Neural cell (in vitro differentiated cells): ENCODE measurements around the gene CDK6. TPM values are rescaled to one million over a fixed set of nuclear protein-coding genes. Genes with fewer than 3 reads are reported as not detected.

Experiments
- H2AFZ ChIP-seq: fragments of 200-600, 300-800 bp; sonication (generic), shearing (Covaris generic); 2 replicates; pipeline ENCODE4 v1.6.0; 2014; ENCODE audit warnings: low read depth, mild to moderate bottlenecking, antibody characterized with exemption, low read length, moderate library complexity
- H3F3A ChIP-seq: fragments of 200-600 bp; shearing (Covaris generic); 2 replicates; pipeline ENCODE4 v1.6.1; 2016; ENCODE audit warnings: mild to moderate bottlenecking, moderate library complexity, mixed read lengths, antibody characterized with exemption, low read length; ENCODE audit not compliant: insufficient read depth, poor library complexity, severe bottlenecking
- H3K27ac ChIP-seq: fragments of 200-600, 300-800 bp; sonication (generic), shearing (Covaris generic); 2 replicates; pipeline ENCODE4 v1.5.1; 2014; ENCODE audit warnings: mild to moderate bottlenecking, low read length, moderate library complexity
- H3K27me3 ChIP-seq: fragments of 300-800, 200-600 bp; sonication (generic), shearing (Covaris generic); 2 replicates; pipeline ENCODE4 v1.6.0; 2014; ENCODE audit warnings: mild to moderate bottlenecking, low read depth, low read length, moderate library complexity; ENCODE audit not compliant: insufficient read depth
- H3K36me3 ChIP-seq: fragments of 300-800, 200-600 bp; sonication (generic), shearing (Covaris generic); 2 replicates; pipeline ENCODE4 v1.5.1; 2014; ENCODE audit warnings: mild to moderate bottlenecking, antibody characterized with exemption, low read length, moderate library complexity; ENCODE audit not compliant: insufficient read depth
- H3K4me2 ChIP-seq: fragments of 300-800, 200-600 bp; sonication (generic), shearing (Covaris generic); 2 replicates; pipeline ENCODE4 v1.6.0; 2014; ENCODE audit warnings: mild to moderate bottlenecking, low read length
- H3K4me3 ChIP-seq: fragments of 300-800, 200-600 bp; sonication (generic), shearing (Covaris generic); 2 replicates; pipeline ENCODE4 v1.5.1; 2014; ENCODE audit warnings: mild to moderate bottlenecking, low read length, moderate library complexity
- H3K79me2 ChIP-seq: fragments of 200-600 bp; shearing (Covaris generic); replicated peaks from 2 replicates; pipeline ENCODE4 v1.6.0; 2014; ENCODE audit warnings: mild to moderate bottlenecking, low read length, moderate library complexity; ENCODE audit not compliant: insufficient read depth
- H3K9ac ChIP-seq: fragments of 300-800, 200-600 bp; sonication (generic), shearing (Covaris generic); 2 replicates; pipeline ENCODE4 v1.6.1; 2016; ENCODE audit warnings: mild to moderate bottlenecking, low read length, mixed read lengths
- H3K9me2 ChIP-seq: fragments of 200-600 bp; shearing (Covaris generic); 2 replicates; pipeline ENCODE4 v1.6.1; 2016; ENCODE audit warnings: mild to moderate bottlenecking, low read length, mixed read lengths; ENCODE audit not compliant: insufficient read depth
- H3K9me3 ChIP-seq: fragments of 200-600, 300-800 bp; sonication (generic), shearing (Covaris generic); 2 replicates; pipeline ENCODE4 v1.6.1; 2016; ENCODE audit warnings: mild to moderate bottlenecking, mixed run types, low read length, moderate library complexity, mixed read lengths
- H4K20me1 ChIP-seq: fragments of 200-600 bp; shearing (Covaris generic); 2 replicates; pipeline ENCODE4 v1.6.1; 2016; ENCODE audit warnings: mild to moderate bottlenecking, mixed run types; ENCODE audit not compliant: insufficient read depth
- EP300 ChIP-seq: fragments of 450-650 bp; conservative IDR thresholded peaks from 2 replicates; pipeline ENCODE4 v1.6.1; 2014; ENCODE audit warnings: antibody characterized with exemption, mild to moderate bottlenecking, moderate library complexity; ENCODE audit not compliant: poor library complexity, severe bottlenecking
- EZH2 ChIP-seq: fragments of 200-600, 300-800 bp; shearing (Covaris generic), sonication (generic); IDR thresholded peaks from 2 replicates; pipeline ENCODE4 v1.6.1; 2014; ENCODE audit warnings: antibody characterized with exemption, low read length, borderline replicate concordance, mild to moderate bottlenecking; ENCODE audit not compliant: insufficient read depth, poor library complexity, severe bottlenecking
- MXI1 ChIP-seq: fragments of 450-650 bp; conservative IDR thresholded peaks from 2 replicates; pipeline ENCODE4 v1.6.1; 2014; ENCODE audit warnings: antibody characterized with exemption, mild to moderate bottlenecking; ENCODE audit not compliant: poor library complexity, severe bottlenecking
- POLR2AphosphoS5 ChIP-seq: IDR thresholded peaks from 2 replicates; pipeline ENCODE4 v1.6.1; 2012
- RAD21 ChIP-seq: fragments of 450-650 bp; conservative IDR thresholded peaks from 2 replicates; pipeline ENCODE4 v1.6.1; 2014; ENCODE audit warnings: antibody characterized with exemption, mild to moderate bottlenecking, moderate library complexity
- SMC3 ChIP-seq: fragments of 450-650 bp; conservative IDR thresholded peaks from 2 replicates; pipeline ENCODE4 v1.6.1; 2014; ENCODE audit warnings: antibody characterized with exemption, mild to moderate bottlenecking, moderate library complexity; ENCODE audit not compliant: poor library complexity
- TAF1 ChIP-seq: IDR thresholded peaks from 2 replicates; pipeline ENCODE4 v1.6.1; 2012; ENCODE audit warnings: low read depth
- polyA plus RNA-seq: library from polyadenylated mRNA; depleted of rRNA; stranded (reverse); fragments of >200 nt; gene quantifications from 2 replicates; pipeline ENCODE4 v1.2.3, GENCODE V29; 2014
- TF ChIP-seq, protein P1 (sequence below): IDR thresholded peaks from 2 replicates; pipeline ENCODE4 v1.6.1; 2012; ENCODE audit warnings: borderline replicate concordance
- TF ChIP-seq, protein P2 (sequence below): fragments of 450-650 bp; IDR thresholded peaks from 2 replicates; pipeline ENCODE4 v1.5.1; 2014; ENCODE audit warnings: antibody characterized with exemption, mild to moderate bottlenecking, moderate library complexity; ENCODE audit not compliant: poor library complexity, severe bottlenecking

CDK6 gene
- polyA plus RNA-seq, 1 donor from 2014 or later, result 4.1 TPM

DNA sequence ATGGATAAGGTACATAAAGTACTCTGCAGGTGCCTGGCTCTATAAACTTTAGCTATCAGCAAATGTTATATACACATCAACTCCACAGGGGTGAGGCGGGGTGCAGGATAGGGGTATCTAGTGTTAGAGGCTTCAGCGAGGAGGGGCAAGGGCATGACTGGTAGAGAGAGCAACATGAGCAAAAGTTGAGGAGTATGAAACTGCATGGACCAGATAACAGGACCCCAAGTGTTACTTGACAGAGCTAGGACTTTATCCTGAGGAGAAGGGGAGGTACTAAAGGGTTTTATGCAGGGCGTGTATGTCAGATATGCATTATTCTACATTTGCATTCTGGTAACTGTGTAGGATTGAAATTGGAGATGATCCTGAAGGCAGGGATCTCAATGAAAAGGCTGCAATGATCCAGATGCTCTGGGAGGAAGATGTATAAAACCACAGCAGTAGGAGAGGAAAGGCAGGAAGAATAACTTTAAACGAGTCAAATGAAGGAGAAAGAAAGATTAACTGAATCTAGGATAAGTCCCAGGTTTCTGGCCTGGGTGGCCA lies 136.3 kb downstream of the CDK6 start:
- H4K20me1 ChIP-seq, result no peaks in the 10 kb centered on the region
- no peaks in the 10 kb centered on the region for H3K9me3 ChIP-seq
- no peak overlapping the region for H3K9ac ChIP-seq
- no peaks in the 10 kb centered on the region for H3K36me3 ChIP-seq
- H3K79me2 ChIP-seq, result no peaks in the 10 kb centered on the region
- H3K27me3 ChIP-seq, result no peaks in the 10 kb centered on the region
- H2AFZ ChIP-seq, result no peak overlapping the region
- H3K9me2 ChIP-seq, result no peaks in the 10 kb centered on the region
- H3K4me2 ChIP-seq, result no peak overlapping the region
- TF ChIP-seq, protein P1, sequence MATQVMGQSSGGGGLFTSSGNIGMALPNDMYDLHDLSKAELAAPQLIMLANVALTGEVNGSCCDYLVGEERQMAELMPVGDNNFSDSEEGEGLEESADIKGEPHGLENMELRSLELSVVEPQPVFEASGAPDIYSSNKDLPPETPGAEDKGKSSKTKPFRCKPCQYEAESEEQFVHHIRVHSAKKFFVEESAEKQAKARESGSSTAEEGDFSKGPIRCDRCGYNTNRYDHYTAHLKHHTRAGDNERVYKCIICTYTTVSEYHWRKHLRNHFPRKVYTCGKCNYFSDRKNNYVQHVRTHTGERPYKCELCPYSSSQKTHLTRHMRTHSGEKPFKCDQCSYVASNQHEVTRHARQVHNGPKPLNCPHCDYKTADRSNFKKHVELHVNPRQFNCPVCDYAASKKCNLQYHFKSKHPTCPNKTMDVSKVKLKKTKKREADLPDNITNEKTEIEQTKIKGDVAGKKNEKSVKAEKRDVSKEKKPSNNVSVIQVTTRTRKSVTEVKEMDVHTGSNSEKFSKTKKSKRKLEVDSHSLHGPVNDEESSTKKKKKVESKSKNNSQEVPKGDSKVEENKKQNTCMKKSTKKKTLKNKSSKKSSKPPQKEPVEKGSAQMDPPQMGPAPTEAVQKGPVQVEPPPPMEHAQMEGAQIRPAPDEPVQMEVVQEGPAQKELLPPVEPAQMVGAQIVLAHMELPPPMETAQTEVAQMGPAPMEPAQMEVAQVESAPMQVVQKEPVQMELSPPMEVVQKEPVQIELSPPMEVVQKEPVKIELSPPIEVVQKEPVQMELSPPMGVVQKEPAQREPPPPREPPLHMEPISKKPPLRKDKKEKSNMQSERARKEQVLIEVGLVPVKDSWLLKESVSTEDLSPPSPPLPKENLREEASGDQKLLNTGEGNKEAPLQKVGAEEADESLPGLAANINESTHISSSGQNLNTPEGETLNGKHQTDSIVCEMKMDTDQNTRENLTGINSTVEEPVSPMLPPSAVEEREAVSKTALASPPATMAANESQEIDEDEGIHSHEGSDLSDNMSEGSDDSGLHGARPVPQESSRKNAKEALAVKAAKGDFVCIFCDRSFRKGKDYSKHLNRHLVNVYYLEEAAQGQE, result no peak
- TF ChIP-seq EP300 (no peak), POLR2AphosphoS5 (no peak)
- H3K27ac ChIP-seq, result no peak overlapping the region
- H3F3A ChIP-seq, result no peaks in the 10 kb centered on the region
- H3K4me3 ChIP-seq, result no peak overlapping the region

DNA sequence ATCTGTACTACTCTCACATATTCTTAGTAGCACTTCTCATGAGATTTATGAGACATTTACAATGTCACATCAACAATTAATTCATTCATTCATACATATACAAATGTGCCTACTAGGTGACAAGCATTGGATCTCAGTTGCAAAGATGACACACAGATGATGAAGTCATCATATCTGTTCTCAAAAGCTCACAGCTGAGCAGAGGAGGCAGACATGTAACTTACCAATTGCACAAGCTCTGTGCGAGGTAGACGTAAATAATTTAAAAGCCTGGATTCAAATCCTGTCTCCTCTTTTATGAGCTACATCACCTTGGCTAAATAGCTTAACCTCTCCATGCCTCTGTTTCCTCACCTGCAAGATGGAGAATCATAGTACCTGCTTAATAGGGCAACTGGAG lies 136.8 kb downstream of the CDK6 start:
- no peaks in the 10 kb centered on the region for H4K20me1 ChIP-seq
- H3K4me3 ChIP-seq, result no peak overlapping the region
- H3K4me2 ChIP-seq, result no peak overlapping the region
- no peak overlapping the region for H2AFZ ChIP-seq
- H3K36me3 ChIP-seq, result no peaks in the 10 kb centered on the region
- no peaks in the 10 kb centered on the region for H3K27me3 ChIP-seq
- H3K9me2 ChIP-seq, result no peaks in the 10 kb centered on the region
- no peaks in the 10 kb centered on the region for H3F3A ChIP-seq
- no peak overlapping the region for H3K27ac ChIP-seq
- H3K9me3 ChIP-seq, result no peaks in the 10 kb centered on the region
- no peak for TF ChIP-seq TAF1
- no peak for TF ChIP-seq EP300
- TF ChIP-seq, protein P2, sequence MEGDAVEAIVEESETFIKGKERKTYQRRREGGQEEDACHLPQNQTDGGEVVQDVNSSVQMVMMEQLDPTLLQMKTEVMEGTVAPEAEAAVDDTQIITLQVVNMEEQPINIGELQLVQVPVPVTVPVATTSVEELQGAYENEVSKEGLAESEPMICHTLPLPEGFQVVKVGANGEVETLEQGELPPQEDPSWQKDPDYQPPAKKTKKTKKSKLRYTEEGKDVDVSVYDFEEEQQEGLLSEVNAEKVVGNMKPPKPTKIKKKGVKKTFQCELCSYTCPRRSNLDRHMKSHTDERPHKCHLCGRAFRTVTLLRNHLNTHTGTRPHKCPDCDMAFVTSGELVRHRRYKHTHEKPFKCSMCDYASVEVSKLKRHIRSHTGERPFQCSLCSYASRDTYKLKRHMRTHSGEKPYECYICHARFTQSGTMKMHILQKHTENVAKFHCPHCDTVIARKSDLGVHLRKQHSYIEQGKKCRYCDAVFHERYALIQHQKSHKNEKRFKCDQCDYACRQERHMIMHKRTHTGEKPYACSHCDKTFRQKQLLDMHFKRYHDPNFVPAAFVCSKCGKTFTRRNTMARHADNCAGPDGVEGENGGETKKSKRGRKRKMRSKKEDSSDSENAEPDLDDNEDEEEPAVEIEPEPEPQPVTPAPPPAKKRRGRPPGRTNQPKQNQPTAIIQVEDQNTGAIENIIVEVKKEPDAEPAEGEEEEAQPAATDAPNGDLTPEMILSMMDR, result no peak
- TF ChIP-seq POLR2AphosphoS5, result no peak
- TF ChIP-seq, protein P1, result no peak
- no peak for TF ChIP-seq MXI1
- no peak for TF ChIP-seq RAD21
- TF ChIP-seq SMC3, result no peak
- TF ChIP-seq EZH2, result no peak
- no peak overlapping the region for H3K9ac ChIP-seq
- H3K79me2 ChIP-seq, result no peaks in the 10 kb centered on the region
